Esophagus (tissue), 2 donors: ENCODE results near the gene SOX6. TPM values are rescaled to one million over a fixed set of nuclear protein-coding genes. Genes with fewer than 3 reads are reported as not detected.
"Not testable (repeated sequence)": the region's sequence is repeated elsewhere in the genome, so short reads cannot be mapped to it uniquely, and the experiment has no call there.

Experiments
- H3K27ac ChIP-seq, 2 donors: one replicate each; pipeline ENCODE4 v1.5.1; 2013; ENCODE audit warnings: low read depth in 2 of 2, mild to moderate bottlenecking in 2 of 2, inconsistent platforms in 1 of 2, low read length in 1 of 2, moderate library complexity in 1 of 2
- H3K27me3 ChIP-seq, 2 donors: one replicate each; pipeline ENCODE4 v1.6.1; 2013; ENCODE audit warnings: low read length in 2 of 2, control low read depth in 1 of 2, mild to moderate bottlenecking in 1 of 2; ENCODE audit not compliant: insufficient read depth in 2 of 2, control insufficient read depth in 1 of 2
- H3K36me3 ChIP-seq, 2 donors: one replicate each; pipeline ENCODE4 v1.6.1; 2013; ENCODE audit warnings: low read length in 1 of 2; ENCODE audit not compliant: control insufficient read depth in 2 of 2, insufficient read depth in 2 of 2
- H3K4me1 ChIP-seq, 2 donors: one replicate each; pipeline ENCODE4 v1.6.1; 2013; ENCODE audit warnings: low read length in 1 of 2; ENCODE audit not compliant: control insufficient read depth in 2 of 2, insufficient read depth in 2 of 2
- H3K4me3 ChIP-seq, 2 donors: one replicate each; pipeline ENCODE4 v1.5.1; 2013; ENCODE audit warnings: low read length in 2 of 2, mild to moderate bottlenecking in 2 of 2, low read depth in 1 of 2, moderate library complexity in 1 of 2
- H3K9me3 ChIP-seq, 2 donors: one replicate each; pipeline ENCODE4 v1.6.1; 2013; ENCODE audit warnings: mild to moderate bottlenecking in 2 of 2, low read depth in 1 of 2, low read length in 1 of 2, moderate library complexity in 1 of 2; ENCODE audit not compliant: control insufficient read depth in 2 of 2, insufficient read depth in 1 of 2
- WGBS, 2 donors: extraction: QIAGEN DNeasy Blood & Tissue Kit; methylation state at CpG; one replicate each; pipeline ENCODE4 v1.1.7; 2013; 5-methylcytosine and 5-hydroxymethylcytosine counted together
- polyA plus RNA-seq, 2 donors: library from polyadenylated mRNA; stranded (reverse); fragments of 200-250 nt; gene quantifications; one replicate each; pipeline ENCODE4 v1.2.3, GENCODE V29; 2013
- donor health status: healthy with polysubstance abuse.
- donor health status: Bipolar disorder and iron deficiency.

Gene SOX6
- polyA plus RNA-seq, 2 donors, result 1.2 to 2.4 TPM

DNA sequence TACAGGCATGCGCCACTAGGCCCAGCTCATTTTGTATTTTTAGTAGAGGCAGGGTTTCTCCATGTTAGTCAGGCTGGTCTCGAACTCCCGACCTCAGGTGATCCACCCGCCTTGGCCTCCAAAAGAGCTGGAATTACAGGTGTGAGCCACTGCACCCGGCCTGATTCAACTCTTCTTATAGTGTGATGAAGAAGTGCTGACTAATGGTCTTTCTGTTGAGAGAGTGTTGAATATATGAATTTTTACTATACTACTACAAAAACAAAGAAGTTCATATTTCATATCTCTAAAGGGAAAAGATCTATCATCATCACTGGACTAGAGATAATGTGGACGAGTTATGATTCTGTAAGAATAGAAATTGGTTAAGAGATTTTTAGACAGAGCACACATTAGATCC lies 320.1 kb downstream of the SOX6 start:
- Histone ChIP-seq H3K4me3 (no peak overlapping the region), H3K27me3 (peaks cover 0 to 3% of the 10 kb centered on the region in 2 donors), H3K4me1 (no peaks in the 10 kb centered on the region), H3K9me3 (no peaks in the 10 kb centered on the region), H3K27ac (no peak overlapping the region), H3K36me3 (no peaks in the 10 kb centered on the region)
- 88 to 92% methylated on average over 6 of the region's 6 CpGs for WGBS, 2 donors

DNA sequence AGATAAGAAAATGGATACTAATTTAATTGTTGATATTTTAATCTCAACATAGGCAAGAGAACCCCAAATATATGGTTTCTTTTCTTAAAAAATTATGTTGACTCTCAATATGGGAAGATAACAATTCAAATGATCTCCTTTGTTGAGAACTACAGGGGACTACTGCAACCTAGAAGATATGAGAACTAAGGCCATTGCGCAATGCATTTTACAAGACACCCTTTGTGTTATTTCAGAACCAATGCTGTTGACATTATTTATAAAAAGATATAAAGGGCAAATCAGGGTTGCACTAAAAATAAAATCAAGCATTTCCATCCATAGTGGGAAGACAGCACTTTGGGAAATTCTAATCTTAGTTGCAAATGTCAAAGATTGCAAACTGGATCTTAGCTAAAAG lies 322.3 kb downstream of the SOX6 start:
- 89 to 91% methylated on average over 1 of the region's 1 CpG for WGBS, 2 donors

DNA sequence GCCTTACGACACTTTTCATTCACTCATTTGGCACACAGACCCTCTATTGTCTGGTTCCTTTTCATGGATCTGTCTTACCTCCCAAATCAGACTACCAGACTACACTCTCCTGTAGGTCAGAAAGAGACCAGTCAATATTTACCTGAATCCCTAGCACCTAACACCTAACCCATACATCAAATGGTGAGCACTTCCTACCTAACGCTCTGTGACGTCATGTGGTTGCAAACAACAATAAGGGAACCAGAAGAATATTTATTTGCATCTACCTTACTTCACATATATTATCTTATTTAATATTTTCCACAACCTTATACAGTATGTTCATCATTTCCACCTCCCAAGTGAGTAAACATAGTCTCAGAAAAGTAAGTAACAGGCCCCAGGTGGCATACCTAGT lies 323.4 kb downstream of the SOX6 start:
- Histone ChIP-seq H3K27me3 (peaks cover 0 to 3% of the 10 kb centered on the region in 2 donors), H3K4me1 (no peaks in the 10 kb centered on the region), H3K27ac (no peak overlapping the region), H3K9me3 (no peaks in the 10 kb centered on the region), H3K4me3 (no peak overlapping the region), H3K36me3 (no peaks in the 10 kb centered on the region)
- 89 to 96% methylated on average over 3 of the region's 3 CpGs for WGBS, 2 donors

More for the DNA sequence above, 322.3 kb downstream of the SOX6 start:
- Histone ChIP-seq H3K27ac (no peak overlapping the region), H3K4me1 (no peaks in the 10 kb centered on the region), H3K4me3 (no peak overlapping the region), H3K9me3 (no peaks in the 10 kb centered on the region), H3K27me3 (peaks cover 0 to 3% of the 10 kb centered on the region in 2 donors), H3K36me3 (no peaks in the 10 kb centered on the region)

DNA sequence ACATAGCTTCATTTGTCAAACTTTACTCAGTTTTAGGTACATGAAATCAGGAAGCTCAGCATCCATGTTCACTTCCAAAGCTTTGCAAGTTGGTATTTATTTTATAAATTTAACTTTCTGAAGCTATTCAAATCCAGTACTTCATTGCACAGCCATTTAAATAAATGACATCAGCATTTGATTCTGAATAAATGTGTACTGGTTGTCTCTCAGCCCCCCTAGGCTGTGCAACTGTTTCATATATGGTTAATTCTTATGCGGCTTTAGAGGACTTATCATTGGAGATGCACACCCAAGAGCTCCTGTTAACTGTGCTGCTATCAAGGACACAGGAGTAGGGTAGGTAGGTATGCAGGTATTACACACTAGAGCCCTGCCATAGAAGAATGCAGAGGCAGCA lies 325.1 kb downstream of the SOX6 start:
- WGBS, 2 donors, result 93 to 97% methylated on average over 1 of the region's 1 CpG
- H3K27ac ChIP-seq, result no peak overlapping the region
- H3K36me3 ChIP-seq, result no peaks in the 10 kb centered on the region
- no peaks in the 10 kb centered on the region for H3K4me1 ChIP-seq
- H3K4me3 ChIP-seq, result no peak overlapping the region
- H3K27me3 ChIP-seq, result peaks cover 0 to 3% of the 10 kb centered on the region in 2 donors
- no peaks in the 10 kb centered on the region for H3K9me3 ChIP-seq

DNA sequence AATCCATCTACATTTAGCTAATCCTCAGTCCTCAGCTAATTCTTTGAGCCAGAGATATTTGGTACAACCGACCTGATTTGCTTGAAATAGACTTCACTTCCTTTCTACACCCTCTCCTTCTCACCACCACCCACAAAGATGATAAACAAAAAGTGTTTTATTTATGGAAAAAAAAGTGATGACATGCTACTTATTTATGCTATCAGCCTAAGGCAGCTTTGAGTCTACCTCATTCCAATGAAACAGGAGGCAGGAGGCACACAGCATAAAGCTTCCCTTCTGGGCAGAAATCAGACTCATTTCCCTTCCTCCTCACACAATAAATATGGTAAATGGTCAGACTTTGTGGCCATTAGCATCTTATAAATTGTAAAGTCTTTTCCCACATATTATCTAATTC lies 325.7 kb downstream of the SOX6 start:
- 28 to 32% methylated on average over 1 of the region's 1 CpG for WGBS, 2 donors

DNA sequence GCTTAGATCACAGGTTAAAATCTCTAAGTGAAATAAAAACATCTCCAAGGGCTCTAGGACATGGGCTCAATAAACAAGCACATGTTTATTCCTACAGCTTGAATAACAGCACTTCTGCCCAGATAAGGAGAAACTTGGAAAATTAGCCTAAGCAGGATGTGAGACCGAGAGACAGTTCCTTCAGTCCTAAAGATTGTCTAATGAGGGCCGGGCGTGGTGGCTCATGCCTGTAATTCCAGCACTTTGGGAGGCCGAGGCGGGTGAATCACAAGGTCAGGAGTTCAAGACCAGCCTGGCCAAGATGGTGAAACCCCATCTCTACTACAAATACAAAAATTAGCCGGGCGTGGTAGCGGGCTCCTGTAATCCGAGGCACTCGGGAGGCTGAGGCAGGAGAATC lies 327.2 kb downstream of the SOX6 start:
- H3K27me3 ChIP-seq, H3K36me3 ChIP-seq, H3K27ac ChIP-seq, H3K4me1 ChIP-seq, H3K4me3 ChIP-seq, H3K9me3 ChIP-seq: not testable (repeated sequence)
- 90 to 94% methylated on average over 10 of the region's 10 CpGs for WGBS, 2 donors

More for the DNA sequence above, 325.7 kb downstream of the SOX6 start:
- Histone ChIP-seq H3K27me3 (peaks cover 0 to 3% of the 10 kb centered on the region in 2 donors), H3K4me1 (no peaks in the 10 kb centered on the region), H3K9me3 (no peaks in the 10 kb centered on the region), H3K27ac (no peak overlapping the region), H3K4me3 (no peak overlapping the region), H3K36me3 (no peaks in the 10 kb centered on the region)

DNA sequence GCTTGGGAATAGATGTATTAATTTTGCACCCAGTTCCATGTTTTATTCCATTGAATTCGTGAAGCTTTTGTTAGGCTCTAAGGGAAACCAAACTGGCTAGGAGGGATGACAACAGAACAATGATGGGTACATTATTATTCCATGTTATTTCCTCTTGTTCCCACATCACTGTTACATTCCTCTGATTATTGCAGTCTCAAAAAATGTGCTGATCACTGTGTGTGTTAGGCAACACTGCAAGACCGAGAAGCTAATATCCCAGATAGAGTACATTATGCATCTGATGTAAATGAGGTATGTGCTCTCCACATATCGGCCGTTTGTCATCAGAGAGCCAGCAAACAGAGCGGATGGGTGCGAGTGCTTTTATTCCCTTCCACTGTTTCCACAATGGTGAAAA lies 327.9 kb downstream of the SOX6 start:
- Histone ChIP-seq H3K4me3 (no peak overlapping the region), H3K27ac (no peak overlapping the region), H3K9me3 (no peaks in the 10 kb centered on the region), H3K4me1 (no peaks in the 10 kb centered on the region), H3K27me3 (peaks cover 0 to 3% of the 10 kb centered on the region in 2 donors), H3K36me3 (no peaks in the 10 kb centered on the region)
- 90 to 92% methylated on average over 6 of the region's 6 CpGs for WGBS, 2 donors

DNA sequence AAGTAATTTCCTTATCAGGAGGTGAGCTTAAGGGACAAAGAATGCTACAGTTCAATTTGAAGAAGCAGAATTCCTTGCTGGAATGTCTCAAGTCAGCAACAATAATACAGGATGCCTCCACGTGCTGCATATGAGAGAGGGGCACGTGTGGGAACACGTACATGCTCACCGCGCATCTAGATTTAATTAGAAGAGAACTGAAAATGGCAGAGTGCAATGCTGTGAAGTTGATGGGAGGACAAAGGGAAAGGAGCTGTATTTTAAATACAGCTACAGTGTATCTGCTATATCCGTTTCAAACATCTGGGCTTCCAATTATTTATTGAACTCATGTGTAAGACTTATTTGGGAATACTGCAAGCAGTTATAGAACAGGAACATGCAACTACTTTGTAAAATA lies 328.7 kb downstream of the SOX6 start:
- 79% methylated on average over 6 of the region's 6 CpGs for WGBS, 2 donors
- no peak overlapping the region for H3K27ac ChIP-seq

DNA sequence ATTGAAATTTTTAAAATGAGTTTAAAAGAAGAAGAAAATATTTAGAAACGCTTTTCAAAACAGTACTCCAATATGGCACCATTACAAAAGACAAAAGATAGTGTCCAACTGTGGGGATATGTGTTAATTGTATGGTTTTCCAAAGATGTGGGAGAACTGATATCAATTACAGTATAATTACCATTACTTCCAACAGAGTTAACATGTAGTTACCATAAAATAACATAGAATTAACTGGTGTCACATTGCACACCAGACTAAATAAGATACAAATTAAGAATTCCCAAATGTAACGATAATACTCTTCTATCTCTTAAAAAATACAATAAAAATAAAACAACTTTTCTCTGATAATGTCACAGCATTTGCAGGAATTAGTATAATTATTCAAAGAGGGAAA lies 329.5 kb downstream of the SOX6 start:
- no peaks in the 10 kb centered on the region for H3K4me1 ChIP-seq
- H3K27ac ChIP-seq, result no peak overlapping the region
- no peaks in the 10 kb centered on the region for H3K36me3 ChIP-seq
- 93 to 95% methylated on average over 2 of the region's 2 CpGs for WGBS, 2 donors
- H3K9me3 ChIP-seq, result no peaks in the 10 kb centered on the region
- H3K27me3 ChIP-seq, result no peaks in the 10 kb centered on the region
- H3K4me3 ChIP-seq, result no peak overlapping the region

More for the DNA sequence above, 328.7 kb downstream of the SOX6 start:
- Histone ChIP-seq H3K9me3 (no peaks in the 10 kb centered on the region), H3K36me3 (no peaks in the 10 kb centered on the region), H3K27me3 (peaks cover 0 to 1% of the 10 kb centered on the region in 2 donors), H3K4me3 (no peak overlapping the region), H3K4me1 (no peaks in the 10 kb centered on the region)

DNA sequence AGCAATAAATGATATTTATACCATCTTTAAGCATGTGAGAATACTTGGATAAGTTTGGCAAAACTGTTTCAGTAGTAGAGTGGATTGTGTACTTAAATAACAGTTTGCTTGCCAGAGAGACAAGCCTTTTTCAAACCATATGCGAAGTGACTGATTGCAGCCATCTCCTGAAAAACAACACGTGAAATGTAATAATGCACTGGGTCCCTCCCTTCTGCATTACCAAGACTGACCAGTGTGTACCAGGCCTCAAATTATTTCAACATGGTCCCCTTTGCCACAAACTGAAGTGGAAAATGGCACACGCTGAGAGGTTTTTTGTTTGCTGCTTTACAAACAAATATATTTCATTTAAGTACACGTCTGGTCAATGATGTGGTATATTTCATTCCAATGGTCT lies 337.4 kb downstream of the SOX6 start:
- Histone ChIP-seq H3K4me1 (no peaks in the 10 kb centered on the region), H3K4me3 (no peak overlapping the region), H3K27ac (no peak overlapping the region), H3K9me3 (no peaks in the 10 kb centered on the region), H3K27me3 (no peaks in the 10 kb centered on the region), H3K36me3 (no peaks in the 10 kb centered on the region)
- 81 to 94% methylated on average over 4 of the region's 4 CpGs for WGBS, 2 donors
